ENCODE measurements around the gene BCAN. TPM values are rescaled to one million over a fixed set of nuclear protein-coding genes. Genes with fewer than 3 reads are reported as not detected.

BCAN gene
- total RNA-seq, 1 experiment from 2014 or later, result not detected

- H3F3A ChIP-seq (ENCODE audit: insufficient read depth, low read depth), result peaks cover 61% of the 10 kb centered on the region
- no TSS peak for BruUV-seq (replicated peaks)
- DNase-seq, result no peak
- H3K9me2 ChIP-seq (ENCODE audit: insufficient read depth), result no peaks in the 10 kb centered on the region
- H3K4me1 ChIP-seq (replicated peaks; ENCODE audit: insufficient read depth), result peaks cover 28% of the 10 kb centered on the region
- H3K79me2 ChIP-seq (ENCODE audit: low read depth), result no peaks in the 10 kb centered on the region
- POLR2A ChIA-PET (ENCODE audit: unreplicated experiment), result no interaction called here
- no peaks in the 10 kb centered on the region for H3K27me3 ChIP-seq (ENCODE audit: insufficient read depth, low read depth)
- CTCF ChIA-PET, result no interaction called here
- no peak overlapping the region for H2AFZ ChIP-seq
- H4K20me1 ChIP-seq (ENCODE audit: insufficient read depth), result peaks cover 94% of the 10 kb centered on the region
- intact Hi-C loops (cut with micrococcal nuclease; ENCODE audit: unreplicated experiment), result no loop called here
- no peak overlapping the region for H3K4me2 ChIP-seq
- TF ChIP-seq CTCF (conservative IDR thresholded peaks at IDR 0.05), result no peak
- TF ChIP-seq EZH2 (IDR thresholded peaks at IDR 0.05; ENCODE audit: low read depth), result no peak
- no peak overlapping the region for H3K4me3 ChIP-seq
- no peaks in the 10 kb centered on the region for H3K9me3 ChIP-seq (ENCODE audit: insufficient read depth, low read depth)
- H3K36me3 ChIP-seq (ENCODE audit: low read depth), result peaks cover 19% of the 10 kb centered on the region
- no peak overlapping the region for H3K27ac ChIP-seq
Measured at GRCh38 chr1:156642265-156643048, 540 bp downstream of the BCAN start.

GRCh38 chr1:156643049-156643777 is 1.3 kb downstream of the BCAN start:
- ChIA-PET POLR2A (ENCODE audit: unreplicated experiment) (no interaction called here), CTCF (no interaction called here)
- TF ChIP-seq EZH2 (IDR thresholded peaks at IDR 0.05; ENCODE audit: low read depth) (no peak), CTCF (conservative IDR thresholded peaks at IDR 0.05) (no peak)
- Histone ChIP-seq H3K4me1 (replicated peaks; ENCODE audit: insufficient read depth) (peaks cover 27% of the 10 kb centered on the region), H3K36me3 (ENCODE audit: low read depth) (peaks cover 19% of the 10 kb centered on the region), H3K9me2 (ENCODE audit: insufficient read depth) (no peaks in the 10 kb centered on the region), H3K9me3 (ENCODE audit: insufficient read depth, low read depth) (no peaks in the 10 kb centered on the region), H3K4me3 (no peak overlapping the region), H3K27me3 (ENCODE audit: insufficient read depth, low read depth) (no peaks in the 10 kb centered on the region), H3K79me2 (ENCODE audit: low read depth) (no peaks in the 10 kb centered on the region), H3K4me2 (no peak overlapping the region), H4K20me1 (ENCODE audit: insufficient read depth) (peaks cover 96% of the 10 kb centered on the region), H3K27ac (no peak overlapping the region), H3F3A (ENCODE audit: insufficient read depth, low read depth) (peaks cover 61% of the 10 kb centered on the region), H2AFZ (no peak overlapping the region)
- no TSS peak for BruUV-seq (replicated peaks)
- intact Hi-C loops (cut with micrococcal nuclease; ENCODE audit: unreplicated experiment), result no loop called here
- DNase-seq, result no peak

DNA sequence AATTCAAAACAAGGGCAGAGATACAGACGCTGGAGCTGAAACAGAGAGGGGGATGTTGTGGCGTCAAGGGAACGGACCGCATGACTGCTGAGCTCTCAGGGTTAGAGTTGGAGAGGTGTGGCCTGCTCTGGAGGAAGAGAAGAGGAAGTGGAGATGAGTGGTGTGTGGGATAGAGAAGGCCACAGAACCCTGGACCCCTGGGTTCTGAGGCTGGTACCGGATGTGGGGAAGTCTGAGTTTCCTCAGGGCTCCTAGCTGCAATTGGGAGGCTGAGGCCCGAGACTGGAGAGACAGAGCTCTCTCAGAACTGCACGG is 1.8 kb downstream of the BCAN start:
- no peak for DNase-seq
- intact Hi-C loops (cut with micrococcal nuclease; ENCODE audit: unreplicated experiment), result no loop called here
- ChIA-PET POLR2A (ENCODE audit: unreplicated experiment) (no interaction called here), CTCF (no interaction called here)
- H3F3A ChIP-seq (ENCODE audit: insufficient read depth, low read depth), result peaks cover 56% of the 10 kb centered on the region
- H3K9me2 ChIP-seq (ENCODE audit: insufficient read depth), result no peaks in the 10 kb centered on the region
- peaks cover 19% of the 10 kb centered on the region for H3K36me3 ChIP-seq (ENCODE audit: low read depth)
- H3K9me3 ChIP-seq (ENCODE audit: insufficient read depth, low read depth), result no peaks in the 10 kb centered on the region
- H3K27me3 ChIP-seq (ENCODE audit: insufficient read depth, low read depth), result no peaks in the 10 kb centered on the region
- H3K4me3 ChIP-seq, result no peak overlapping the region
- no peak overlapping the region for H2AFZ ChIP-seq
- H3K4me1 ChIP-seq (replicated peaks; ENCODE audit: insufficient read depth), result peaks cover 22% of the 10 kb centered on the region
- H3K27ac ChIP-seq, result no peak overlapping the region
- H3K4me2 ChIP-seq, result no peak overlapping the region
- TF ChIP-seq CTCF (conservative IDR thresholded peaks at IDR 0.05) (no peak), EZH2 (IDR thresholded peaks at IDR 0.05; ENCODE audit: low read depth) (no peak)
- peaks cover 96% of the 10 kb centered on the region for H4K20me1 ChIP-seq (ENCODE audit: insufficient read depth)
- H3K79me2 ChIP-seq (ENCODE audit: low read depth), result no peaks in the 10 kb centered on the region
- no TSS peak for BruUV-seq (replicated peaks)
